Measurements from ENCODE around the gene WDFY4. TPM values are rescaled to one million over a fixed set of nuclear protein-coding genes. Genes with fewer than 3 reads are reported as not detected.

Gene WDFY4
- total RNA-seq, 1 experiment from 2014 or later = not detected

DNA sequence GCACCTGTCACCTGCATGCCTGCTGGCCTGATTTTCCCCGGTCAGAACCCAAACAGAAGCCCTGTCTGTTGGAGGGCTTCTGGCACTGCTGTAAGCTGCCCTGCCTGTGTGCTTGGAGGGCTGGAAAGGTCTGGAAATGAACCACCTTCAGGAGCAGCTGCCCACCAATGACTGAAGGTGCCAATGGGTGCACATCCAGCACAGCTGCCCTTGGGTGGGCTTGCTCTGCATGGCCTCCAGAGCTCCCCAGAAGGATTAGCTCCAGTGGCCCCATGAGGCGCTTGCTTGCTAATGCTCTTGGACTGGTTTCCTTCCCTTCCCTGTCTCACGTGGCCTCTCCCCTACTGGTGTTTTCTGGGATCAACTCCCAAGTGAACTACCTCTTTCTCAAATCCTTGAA, 43.2 kb downstream of the WDFY4 start:
- no peak for DNase-seq
- no peaks in the 10 kb centered on the region for H3F3A ChIP-seq (ENCODE audit: insufficient read depth, low read depth)
- H3K4me2 ChIP-seq = no peak overlapping the region
- intact Hi-C loops (cut with micrococcal nuclease; ENCODE audit: unreplicated experiment) = no loop called here
- H3K9me2 ChIP-seq (ENCODE audit: insufficient read depth) = no peaks in the 10 kb centered on the region
- no peak overlapping the region for H2AFZ ChIP-seq
- BruUV-seq (replicated peaks) = no TSS peak
- no peak overlapping the region for H3K4me3 ChIP-seq
- no peak overlapping the region for H3K27ac ChIP-seq
- POLR2A ChIA-PET (ENCODE audit: unreplicated experiment) = no interaction called here
- H4K20me1 ChIP-seq (ENCODE audit: insufficient read depth) = no peaks in the 10 kb centered on the region
- H3K36me3 ChIP-seq (ENCODE audit: low read depth) = no peaks in the 10 kb centered on the region
- no peaks in the 10 kb centered on the region for H3K4me1 ChIP-seq (replicated peaks; ENCODE audit: insufficient read depth)
- H3K9me3 ChIP-seq (ENCODE audit: insufficient read depth, low read depth) = no peaks in the 10 kb centered on the region
- no peaks in the 10 kb centered on the region for H3K79me2 ChIP-seq (ENCODE audit: low read depth)
- CTCF ChIA-PET = no interaction called here
- TF ChIP-seq, protein P1, sequence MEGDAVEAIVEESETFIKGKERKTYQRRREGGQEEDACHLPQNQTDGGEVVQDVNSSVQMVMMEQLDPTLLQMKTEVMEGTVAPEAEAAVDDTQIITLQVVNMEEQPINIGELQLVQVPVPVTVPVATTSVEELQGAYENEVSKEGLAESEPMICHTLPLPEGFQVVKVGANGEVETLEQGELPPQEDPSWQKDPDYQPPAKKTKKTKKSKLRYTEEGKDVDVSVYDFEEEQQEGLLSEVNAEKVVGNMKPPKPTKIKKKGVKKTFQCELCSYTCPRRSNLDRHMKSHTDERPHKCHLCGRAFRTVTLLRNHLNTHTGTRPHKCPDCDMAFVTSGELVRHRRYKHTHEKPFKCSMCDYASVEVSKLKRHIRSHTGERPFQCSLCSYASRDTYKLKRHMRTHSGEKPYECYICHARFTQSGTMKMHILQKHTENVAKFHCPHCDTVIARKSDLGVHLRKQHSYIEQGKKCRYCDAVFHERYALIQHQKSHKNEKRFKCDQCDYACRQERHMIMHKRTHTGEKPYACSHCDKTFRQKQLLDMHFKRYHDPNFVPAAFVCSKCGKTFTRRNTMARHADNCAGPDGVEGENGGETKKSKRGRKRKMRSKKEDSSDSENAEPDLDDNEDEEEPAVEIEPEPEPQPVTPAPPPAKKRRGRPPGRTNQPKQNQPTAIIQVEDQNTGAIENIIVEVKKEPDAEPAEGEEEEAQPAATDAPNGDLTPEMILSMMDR (conservative IDR thresholded peaks at IDR 0.05) = no peak
- no peak for TF ChIP-seq EZH2 (IDR thresholded peaks at IDR 0.05; ENCODE audit: low read depth)
- peaks cover 85% of the 10 kb centered on the region for H3K27me3 ChIP-seq (ENCODE audit: insufficient read depth, low read depth)

DNA sequence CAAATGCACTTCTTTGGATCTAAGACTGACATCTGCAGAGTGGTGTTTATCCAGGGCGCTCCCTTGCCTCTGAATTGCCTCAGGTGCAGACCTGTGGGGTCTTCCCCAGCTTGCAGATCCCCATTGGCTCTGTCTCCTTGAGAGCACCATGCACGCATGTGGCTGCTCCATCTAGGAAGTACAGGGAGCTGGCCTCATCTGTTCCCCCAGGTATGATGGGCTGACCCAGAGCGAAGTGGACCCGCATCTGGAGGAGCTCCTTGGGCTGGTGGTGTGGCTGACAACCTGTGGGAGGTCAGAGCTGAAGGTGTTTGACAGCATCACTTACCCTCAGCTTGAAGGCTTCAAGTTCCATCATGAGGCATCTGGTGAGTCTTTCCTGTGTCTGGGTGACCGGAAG, 44.5 kb downstream of the WDFY4 start:
- intact Hi-C loops (cut with micrococcal nuclease; ENCODE audit: unreplicated experiment) = no loop called here
- CTCF ChIA-PET = no interaction called here
- no peaks in the 10 kb centered on the region for H3K4me1 ChIP-seq (replicated peaks; ENCODE audit: insufficient read depth)
- peaks cover 88% of the 10 kb centered on the region for H3K27me3 ChIP-seq (ENCODE audit: insufficient read depth, low read depth)
- no peak overlapping the region for H3K4me3 ChIP-seq
- DNase-seq = no peak
- no peaks in the 10 kb centered on the region for H3K79me2 ChIP-seq (ENCODE audit: low read depth)
- no TSS peak for BruUV-seq (replicated peaks)
- POLR2A ChIA-PET (ENCODE audit: unreplicated experiment) = no interaction called here
- no peaks in the 10 kb centered on the region for H3F3A ChIP-seq (ENCODE audit: insufficient read depth, low read depth)
- no peak for TF ChIP-seq EZH2 (IDR thresholded peaks at IDR 0.05; ENCODE audit: low read depth)
- TF ChIP-seq, protein P1 (conservative IDR thresholded peaks at IDR 0.05) = no peak
- H4K20me1 ChIP-seq (ENCODE audit: insufficient read depth) = no peaks in the 10 kb centered on the region
- H3K9me2 ChIP-seq (ENCODE audit: insufficient read depth) = no peaks in the 10 kb centered on the region
- no peak overlapping the region for H2AFZ ChIP-seq
- no peaks in the 10 kb centered on the region for H3K36me3 ChIP-seq (ENCODE audit: low read depth)
- no peak overlapping the region for H3K27ac ChIP-seq
- H3K4me2 ChIP-seq = no peak overlapping the region
- H3K9me3 ChIP-seq (ENCODE audit: insufficient read depth, low read depth) = no peaks in the 10 kb centered on the region

DNA sequence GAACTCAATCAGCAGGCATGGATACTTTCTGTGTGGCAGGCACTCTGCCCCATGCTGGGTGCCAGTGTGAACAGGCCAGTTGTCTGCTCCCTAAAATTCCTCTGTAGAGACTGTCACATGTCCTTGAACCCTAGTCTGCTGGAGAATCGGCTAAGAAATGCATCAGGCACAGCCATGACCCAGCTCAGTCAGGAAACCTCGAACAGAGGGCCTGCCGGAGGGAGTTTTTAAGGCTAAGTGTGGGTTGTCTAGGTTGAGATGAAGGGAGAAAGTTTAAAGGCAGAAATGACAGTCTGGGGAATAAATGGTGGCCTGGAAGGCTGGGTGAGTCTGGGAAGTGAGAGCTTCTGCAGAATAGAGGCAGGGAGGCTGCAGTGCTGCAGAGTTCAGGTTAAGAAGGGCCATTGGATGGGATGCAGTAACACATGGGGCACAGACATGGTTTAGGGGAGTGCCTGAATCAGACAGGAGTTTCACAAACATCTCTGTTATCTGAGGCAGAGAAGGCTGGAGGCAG, 45.3 kb downstream of the WDFY4 start:
- H3K79me2 ChIP-seq (ENCODE audit: low read depth) = no peaks in the 10 kb centered on the region
- H2AFZ ChIP-seq = no peak overlapping the region
- CTCF ChIA-PET = no interaction called here
- no peak for TF ChIP-seq EZH2 (IDR thresholded peaks at IDR 0.05; ENCODE audit: low read depth)
- TF ChIP-seq, protein P1 (conservative IDR thresholded peaks at IDR 0.05) = no peak
- H3K9me3 ChIP-seq (ENCODE audit: insufficient read depth, low read depth) = no peaks in the 10 kb centered on the region
- H3K36me3 ChIP-seq (ENCODE audit: low read depth) = no peaks in the 10 kb centered on the region
- H3K9me2 ChIP-seq (ENCODE audit: insufficient read depth) = no peaks in the 10 kb centered on the region
- peaks cover 83% of the 10 kb centered on the region for H3K27me3 ChIP-seq (ENCODE audit: insufficient read depth, low read depth)
- intact Hi-C loops (cut with micrococcal nuclease; ENCODE audit: unreplicated experiment) = no loop called here
- POLR2A ChIA-PET (ENCODE audit: unreplicated experiment) = no interaction called here
- H4K20me1 ChIP-seq (ENCODE audit: insufficient read depth) = no peaks in the 10 kb centered on the region
- no peak overlapping the region for H3K4me3 ChIP-seq
- no peaks in the 10 kb centered on the region for H3F3A ChIP-seq (ENCODE audit: insufficient read depth, low read depth)
- BruUV-seq (replicated peaks) = no TSS peak
- H3K4me1 ChIP-seq (replicated peaks; ENCODE audit: insufficient read depth) = no peaks in the 10 kb centered on the region
- H3K27ac ChIP-seq = no peak overlapping the region
- H3K4me2 ChIP-seq = no peak overlapping the region
- no peak for DNase-seq

All from PC-9 (cell line).